Activated T-helper 1 cell treated with anti-CD3 and anti-CD28 coated beads, Interleukin-12 subunit alpha, Interleukin-12 subunit beta, Interleukin-2, Interleukin-4 antibody, amounts not matched to agents 30 ng/mL and 10 ng/mL and 1 ng/mL, durations not matched to agents 14 hours and 24 hours and 36 hours (primary cell): ENCODE measurements around the gene TRPV5. TPM values are rescaled to one million over a fixed set of nuclear protein-coding genes. Genes with fewer than 3 reads are reported as not detected.

ENCODE experiments used
- DNase-seq: peaks from one replicate; pipeline ENCODE4 v3.0.0; 2021; ENCODE audit warnings: low spot score
- H3K27ac Mint-ChIP-seq: one replicate; pipeline ENCODE4 v1.8.0; 2021; ENCODE audit warnings: mild to moderate bottlenecking, mixed read lengths
- H3K27me3 Mint-ChIP-seq: one replicate; pipeline ENCODE4 v1.8.0; 2022; ENCODE audit warnings: mild to moderate bottlenecking, moderate library complexity, mixed read lengths; ENCODE audit not compliant: insufficient read depth
- H3K36me3 Mint-ChIP-seq: one replicate; pipeline ENCODE4 v1.8.0; 2021; ENCODE audit warnings: low read depth, mixed read lengths
- H3K4me1 Mint-ChIP-seq: one replicate; pipeline ENCODE4 v1.8.0; 2021; ENCODE audit warnings: low read depth, mixed read lengths
- H3K4me3 Mint-ChIP-seq: one replicate; pipeline ENCODE4 v1.8.0; 2021; ENCODE audit warnings: mild to moderate bottlenecking, moderate library complexity, mixed read lengths
- H3K9me3 Mint-ChIP-seq: one replicate; pipeline ENCODE4 v1.8.0; 2021; ENCODE audit warnings: mixed read lengths
- intact Hi-C: fragments of 100-400 bp; cut with micrococcal nuclease; formaldehyde crosslinking; loops from one replicate; pipeline ENCODE4 v1.15.1; 2024
- total RNA-seq: library from RNA; stranded (reverse); gene quantifications from 2 replicates; pipeline ENCODE4 v1.2.3, GENCODE V29; 2022

The TRPV5 gene
- total RNA-seq, 1 donor from 2014 or later: not detected

GRCh38 chr7:142886866-142887265 is 46.7 kb downstream of the TRPV5 start:
- H3K27me3 Mint-ChIP-seq: no peaks in the 10 kb centered on the region
- intact Hi-C loops: no loop called here
- no peak for DNase-seq
- no peak overlapping the region for H3K27ac Mint-ChIP-seq
- no peak overlapping the region for H3K4me3 Mint-ChIP-seq
- no peaks in the 10 kb centered on the region for H3K4me1 Mint-ChIP-seq
- no peaks in the 10 kb centered on the region for H3K9me3 Mint-ChIP-seq
- H3K36me3 Mint-ChIP-seq: no peaks in the 10 kb centered on the region

GRCh38 chr7:142885311-142886230 is 48.0 kb downstream of the TRPV5 start, which contains the start of gene TRPV6:
TRPV6 (minus strand) TSS chr7:142885745.
- Mint-ChIP-seq H3K4me3 (no peak within 1 kb of the TSS), H3K27ac (no peak within 1 kb of the TSS), H3K9me3 (no peaks in the 10 kb centered on the region), H3K4me1 (no peaks in the 10 kb centered on the region), H3K27me3 (peaks cover 7% of the 10 kb centered on the region), H3K36me3 (no peaks in the 10 kb centered on the region)
- intact Hi-C loops: no loop called here
- DNase-seq: no peak

- peaks cover 15% of the 10 kb centered on the region for H3K27me3 Mint-ChIP-seq
- H3K27ac Mint-ChIP-seq: no peak overlapping the region
- DNase-seq: no peak
- H3K9me3 Mint-ChIP-seq: no peaks in the 10 kb centered on the region
- H3K4me1 Mint-ChIP-seq: no peaks in the 10 kb centered on the region
- intact Hi-C loops: no loop called here
- no peaks in the 10 kb centered on the region for H3K36me3 Mint-ChIP-seq
- H3K4me3 Mint-ChIP-seq: no peak overlapping the region
These were observed 49.3 kb downstream of the TRPV5 start for GRCh38 chr7:142884286-142884640.

- H3K4me3 Mint-ChIP-seq: no peak overlapping the region
- H3K36me3 Mint-ChIP-seq: no peaks in the 10 kb centered on the region
- H3K27me3 Mint-ChIP-seq: peaks cover 15% of the 10 kb centered on the region
- H3K27ac Mint-ChIP-seq: no peak overlapping the region
- H3K4me1 Mint-ChIP-seq: no peaks in the 10 kb centered on the region
- no peak for DNase-seq
- no peaks in the 10 kb centered on the region for H3K9me3 Mint-ChIP-seq
- intact Hi-C loops: no loop called here
These were observed 49.8 kb downstream of the TRPV5 start for GRCh38 chr7:142883571-142884285.

GRCh38 chr7:142883145-142883544 is 50.4 kb downstream of the TRPV5 start:
- Mint-ChIP-seq H3K9me3 (no peaks in the 10 kb centered on the region), H3K36me3 (no peaks in the 10 kb centered on the region), H3K27ac (no peak overlapping the region), H3K27me3 (peaks cover 19% of the 10 kb centered on the region), H3K4me1 (no peaks in the 10 kb centered on the region), H3K4me3 (no peak overlapping the region)
- DNase-seq: no peak
- intact Hi-C loops: no loop called here

- Mint-ChIP-seq H3K27ac (no peak overlapping the region), H3K36me3 (no peaks in the 10 kb centered on the region), H3K4me1 (no peaks in the 10 kb centered on the region), H3K4me3 (no peak overlapping the region), H3K9me3 (no peaks in the 10 kb centered on the region), H3K27me3 (peaks cover 19% of the 10 kb centered on the region)
- intact Hi-C loops: no loop called here
- no peak for DNase-seq
These were observed 51.2 kb downstream of the TRPV5 start for GRCh38 chr7:142882338-142882678.

- no peaks in the 10 kb centered on the region for H3K9me3 Mint-ChIP-seq
- peaks cover 19% of the 10 kb centered on the region for H3K27me3 Mint-ChIP-seq
- no peak overlapping the region for H3K27ac Mint-ChIP-seq
- H3K4me3 Mint-ChIP-seq: no peak overlapping the region
- H3K4me1 Mint-ChIP-seq: no peaks in the 10 kb centered on the region
- H3K36me3 Mint-ChIP-seq: no peaks in the 10 kb centered on the region
- DNase-seq: no peak
- intact Hi-C loops: loop anchor here (1.0 kb wide), 2 partner anchors 28 to 122 kb away; no protein-coding TSS in a partner anchor
These were observed 51.8 kb downstream of the TRPV5 start for GRCh38 chr7:142881586-142882337.

- intact Hi-C loops: loop anchor here (1.0 kb wide), 2 partner anchors 28 to 122 kb away; no protein-coding TSS in a partner anchor
- DNase-seq: peak; percentile 24
- H3K4me1 Mint-ChIP-seq: no peaks in the 10 kb centered on the region
These were observed 52.6 kb downstream of the TRPV5 start for GRCh38 chr7:142880876-142881505.

GRCh38 chr7:142879060-142879459 is 54.5 kb downstream of the TRPV5 start:
- intact Hi-C loops: no loop called here
- Mint-ChIP-seq H3K4me3 (no peak overlapping the region), H3K9me3 (no peaks in the 10 kb centered on the region), H3K27me3 (peaks cover 19% of the 10 kb centered on the region), H3K4me1 (no peaks in the 10 kb centered on the region), H3K36me3 (no peaks in the 10 kb centered on the region), H3K27ac (no peak overlapping the region)
- no peak for DNase-seq

More at GRCh38 chr7:142880876-142881505, 52.6 kb downstream of the TRPV5 start:
- Mint-ChIP-seq H3K9me3 (no peaks in the 10 kb centered on the region), H3K27me3 (peaks cover 19% of the 10 kb centered on the region), H3K4me3 (no peak overlapping the region), H3K36me3 (no peaks in the 10 kb centered on the region), H3K27ac (no peak overlapping the region)

GRCh38 chr7:142878315-142878714 is 55.2 kb downstream of the TRPV5 start:
- Mint-ChIP-seq H3K9me3 (no peaks in the 10 kb centered on the region), H3K27ac (no peak overlapping the region)
- intact Hi-C loops: no loop called here

GRCh38 chr7:142876991-142877910 is 56.3 kb downstream of the TRPV5 start:
- intact Hi-C loops: no loop called here
- peaks cover 19% of the 10 kb centered on the region for H3K27me3 Mint-ChIP-seq
- no peaks in the 10 kb centered on the region for H3K36me3 Mint-ChIP-seq
- no peak for DNase-seq
- H3K9me3 Mint-ChIP-seq: no peaks in the 10 kb centered on the region
- H3K27ac Mint-ChIP-seq: no peak overlapping the region
- H3K4me1 Mint-ChIP-seq: no peaks in the 10 kb centered on the region
- no peak overlapping the region for H3K4me3 Mint-ChIP-seq

More at GRCh38 chr7:142878315-142878714, 55.2 kb downstream of the TRPV5 start:
- Mint-ChIP-seq H3K4me3 (no peak overlapping the region), H3K36me3 (no peaks in the 10 kb centered on the region), H3K4me1 (no peaks in the 10 kb centered on the region), H3K27me3 (peaks cover 19% of the 10 kb centered on the region)
- DNase-seq: no peak
